ENCODE data around the gene LRP1.

Gene LRP1

DNA sequence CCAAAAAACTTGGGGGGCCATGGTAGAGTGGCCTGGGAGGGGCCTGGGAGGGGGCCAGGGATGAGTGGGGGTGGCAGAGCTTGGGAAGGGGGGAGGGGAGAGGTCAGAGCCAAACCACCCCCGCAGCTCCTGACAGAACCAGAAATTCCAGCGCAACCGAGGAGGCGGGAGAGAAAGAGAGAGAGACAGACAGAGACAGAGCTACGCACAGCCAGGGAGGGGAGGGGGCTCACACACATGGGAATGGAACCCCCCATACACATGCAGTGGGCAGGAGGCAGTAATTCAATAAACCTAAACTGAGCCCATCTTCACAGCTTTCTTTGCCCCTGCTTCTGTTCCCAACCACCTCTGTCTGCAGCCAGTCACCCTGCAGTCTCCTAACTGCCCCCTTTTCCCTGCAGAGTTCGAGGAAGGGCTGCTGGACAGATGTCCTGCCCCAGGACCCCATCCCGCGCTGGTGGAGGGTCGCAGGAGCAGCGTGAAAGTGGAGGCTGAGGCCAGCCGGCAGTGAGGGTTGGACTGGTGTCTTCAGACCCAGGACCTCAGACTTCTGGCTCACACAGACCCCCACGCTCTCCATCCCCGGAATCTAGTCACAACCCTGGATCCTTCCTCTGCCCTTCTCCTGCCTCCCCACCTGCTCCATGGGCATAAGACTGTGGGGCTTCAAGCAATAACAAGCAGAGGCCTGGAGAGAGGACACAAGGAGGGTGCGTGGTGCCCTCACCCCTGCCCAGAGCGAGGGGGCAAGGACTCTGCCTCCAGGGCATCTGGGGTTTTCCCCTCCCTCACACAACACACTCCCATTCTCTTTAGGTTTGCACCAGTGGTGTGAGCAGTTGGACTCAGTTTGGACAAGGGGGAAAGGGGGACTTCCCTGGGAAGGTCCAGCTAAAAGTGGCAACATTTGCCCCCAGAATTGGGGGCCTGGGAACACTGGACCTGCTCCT is 33.8 kb upstream of the LRP1 start:
- no peak for FAIRE-seq

DNA sequence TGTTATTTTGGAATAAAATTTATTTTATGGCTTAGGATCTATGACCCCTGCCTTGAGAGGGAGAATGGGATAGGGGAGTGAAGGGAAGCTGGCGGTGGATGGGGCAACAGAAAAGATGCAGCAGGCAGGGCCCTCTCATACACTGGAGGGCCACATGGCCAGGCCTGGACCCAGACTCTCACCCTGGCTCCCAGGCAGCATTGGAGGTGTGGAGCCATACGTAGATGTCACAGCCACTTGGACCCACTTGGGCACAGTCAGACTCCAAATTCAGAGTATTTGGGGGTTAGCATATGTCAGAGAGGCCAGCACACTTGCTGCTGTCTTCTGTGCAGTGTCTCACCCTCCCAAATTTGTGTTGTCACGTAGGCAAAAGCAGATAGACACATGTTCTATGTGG is 32.8 kb upstream of the LRP1 start:
- no peak for FAIRE-seq

DNA sequence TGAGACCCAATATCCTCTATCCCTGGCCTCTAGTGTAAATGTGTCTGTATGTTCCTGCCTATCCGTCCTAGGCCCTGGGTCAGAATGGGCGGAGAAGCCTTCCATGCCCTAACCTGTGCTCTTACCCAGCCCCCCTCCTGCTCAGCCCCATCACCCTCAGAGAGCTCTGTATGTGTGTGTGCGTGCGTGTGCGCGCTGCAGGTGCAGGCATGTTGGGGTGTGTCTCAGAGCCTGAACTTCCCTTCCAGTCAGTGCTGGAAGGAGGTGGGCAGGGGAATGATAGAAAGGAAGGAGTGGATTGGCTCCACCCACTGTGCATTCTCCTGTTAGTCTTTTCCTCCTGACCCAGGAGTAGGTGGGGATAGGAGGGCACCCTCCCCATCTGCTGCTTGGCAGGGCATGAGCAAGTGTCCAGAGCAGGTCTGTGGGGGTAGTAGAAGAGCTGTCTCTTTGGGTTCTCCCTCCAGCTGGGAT is 32.1 kb upstream of the LRP1 start:
- FAIRE-seq: no peak

DNA sequence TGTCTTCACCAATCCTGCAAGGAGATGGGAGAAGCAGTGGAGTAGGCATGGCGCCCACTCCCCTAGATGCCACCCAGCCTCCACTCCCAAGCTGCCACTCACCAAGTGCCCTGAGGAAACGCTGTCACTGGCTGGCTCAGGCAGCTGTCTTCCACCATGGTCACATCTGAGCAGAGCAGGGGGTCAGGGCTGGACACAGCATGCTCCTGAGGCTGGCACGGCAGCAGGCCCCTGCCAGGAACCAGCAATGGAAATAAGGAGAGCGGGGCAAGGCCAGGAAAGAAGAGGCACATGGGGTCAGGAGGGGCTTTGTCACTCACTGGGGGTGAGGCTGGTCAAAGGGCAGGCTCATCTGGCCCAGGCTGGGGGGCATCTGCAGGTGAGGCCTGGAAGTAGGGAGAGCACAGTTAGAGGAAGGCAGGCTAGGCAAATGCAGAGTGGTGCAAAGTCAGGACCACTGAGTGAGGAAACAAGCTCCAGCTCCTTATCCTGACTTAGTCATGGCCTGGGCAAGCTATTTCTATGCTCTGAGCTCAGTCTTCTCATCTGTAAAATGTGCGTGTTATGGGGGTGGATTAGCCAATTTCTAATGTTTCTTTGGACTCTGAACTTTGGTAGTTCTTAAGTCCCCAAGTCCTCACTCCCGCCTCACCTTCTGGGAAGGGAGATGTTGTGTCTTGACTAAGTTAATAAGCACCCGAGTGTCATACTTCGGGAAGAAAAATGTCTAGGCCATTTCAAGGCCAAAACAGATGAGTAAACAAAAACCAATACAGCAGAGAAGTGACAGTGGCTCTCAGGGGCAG is 31.3 kb upstream of the LRP1 start:
- FAIRE-seq: no peak

DNA sequence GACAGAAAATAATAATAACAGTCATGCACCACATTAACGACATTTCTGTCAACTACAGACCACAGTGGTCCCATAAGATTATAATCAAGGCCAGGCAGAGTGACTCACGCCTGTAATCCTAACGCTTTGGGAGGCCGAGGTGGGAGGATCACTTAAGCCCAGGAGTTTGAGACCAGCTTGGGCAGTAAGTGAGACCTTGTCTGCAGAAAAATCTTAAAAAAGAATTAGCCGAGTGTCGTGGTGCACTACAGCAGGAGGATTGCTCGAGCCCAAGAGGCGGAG is 30.8 kb upstream of the LRP1 start:
- FAIRE-seq: no peak

DNA sequence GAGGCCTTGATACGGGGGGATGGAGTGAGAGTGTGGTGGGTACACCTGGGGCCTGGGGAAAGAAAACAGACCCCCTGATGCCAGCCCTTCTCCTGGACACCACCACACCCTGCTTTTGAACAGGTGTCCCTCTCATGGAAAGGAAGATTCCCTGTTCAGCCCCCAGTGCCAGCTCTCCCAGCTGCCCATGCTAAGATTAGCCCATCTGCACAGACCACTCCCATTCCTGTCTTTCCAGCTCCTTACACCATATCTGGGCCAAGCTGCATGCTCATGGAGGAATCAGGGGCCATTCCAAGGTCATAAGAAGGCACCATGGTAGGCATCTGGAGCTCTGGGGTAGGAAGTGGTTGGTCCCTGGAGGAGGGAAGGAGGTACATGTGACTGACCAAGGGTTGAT is 29.7 kb upstream of the LRP1 start:
- FAIRE-seq: no peak

DNA sequence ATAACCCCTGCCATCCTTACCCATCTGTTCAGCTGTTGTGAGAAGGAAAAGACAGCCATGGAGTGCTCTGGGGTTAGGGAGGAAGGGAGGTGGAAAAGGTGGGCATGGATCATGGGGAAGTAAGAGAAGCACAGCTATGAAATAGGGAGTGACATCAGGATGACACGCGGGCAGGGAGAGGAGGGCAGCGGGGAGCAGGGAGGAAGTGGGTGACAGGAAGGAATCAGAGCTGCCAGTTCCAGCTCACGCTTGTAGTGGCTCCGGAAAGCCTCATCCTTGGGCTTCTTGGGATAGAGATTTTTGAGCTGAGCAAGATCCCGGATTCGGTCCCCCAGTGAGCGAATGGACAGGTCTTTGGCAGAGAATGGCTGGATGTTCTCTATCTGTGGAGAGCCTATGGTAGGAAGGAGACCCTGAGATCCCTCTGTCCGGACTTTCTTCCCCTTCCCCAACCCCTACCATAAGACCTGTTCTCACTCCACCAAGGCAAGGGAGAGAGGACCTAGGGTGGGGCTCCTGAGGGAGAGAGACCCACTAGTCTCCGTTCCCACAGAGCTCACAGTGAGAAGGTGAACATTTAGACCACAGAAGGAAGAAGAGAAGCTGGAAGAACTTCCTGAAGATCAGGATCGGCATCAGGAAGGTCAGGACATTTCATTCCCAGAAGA is 29.1 kb upstream of the LRP1 start:
- no peak for FAIRE-seq

DNA sequence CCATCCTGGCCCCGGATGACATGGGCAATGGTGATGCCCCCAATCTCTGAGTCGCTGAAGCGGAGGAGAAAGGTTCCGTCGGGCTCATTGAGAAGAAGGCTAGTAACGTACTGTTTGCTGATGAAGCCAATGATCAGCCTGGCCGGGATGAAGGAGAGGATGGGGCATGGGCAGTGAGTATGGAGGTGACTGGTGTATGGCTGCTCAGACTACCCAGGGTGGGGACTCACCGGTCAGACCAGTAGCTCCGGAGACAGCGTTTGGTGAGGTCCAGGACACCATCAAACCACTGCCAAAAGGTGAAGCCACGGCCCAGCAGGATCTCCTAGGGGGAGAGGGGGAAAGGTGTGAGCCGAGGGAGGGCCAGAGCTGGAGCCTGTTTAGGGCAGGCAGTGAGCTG is 28.5 kb upstream of the LRP1 start:
- no peak for FAIRE-seq

DNA sequence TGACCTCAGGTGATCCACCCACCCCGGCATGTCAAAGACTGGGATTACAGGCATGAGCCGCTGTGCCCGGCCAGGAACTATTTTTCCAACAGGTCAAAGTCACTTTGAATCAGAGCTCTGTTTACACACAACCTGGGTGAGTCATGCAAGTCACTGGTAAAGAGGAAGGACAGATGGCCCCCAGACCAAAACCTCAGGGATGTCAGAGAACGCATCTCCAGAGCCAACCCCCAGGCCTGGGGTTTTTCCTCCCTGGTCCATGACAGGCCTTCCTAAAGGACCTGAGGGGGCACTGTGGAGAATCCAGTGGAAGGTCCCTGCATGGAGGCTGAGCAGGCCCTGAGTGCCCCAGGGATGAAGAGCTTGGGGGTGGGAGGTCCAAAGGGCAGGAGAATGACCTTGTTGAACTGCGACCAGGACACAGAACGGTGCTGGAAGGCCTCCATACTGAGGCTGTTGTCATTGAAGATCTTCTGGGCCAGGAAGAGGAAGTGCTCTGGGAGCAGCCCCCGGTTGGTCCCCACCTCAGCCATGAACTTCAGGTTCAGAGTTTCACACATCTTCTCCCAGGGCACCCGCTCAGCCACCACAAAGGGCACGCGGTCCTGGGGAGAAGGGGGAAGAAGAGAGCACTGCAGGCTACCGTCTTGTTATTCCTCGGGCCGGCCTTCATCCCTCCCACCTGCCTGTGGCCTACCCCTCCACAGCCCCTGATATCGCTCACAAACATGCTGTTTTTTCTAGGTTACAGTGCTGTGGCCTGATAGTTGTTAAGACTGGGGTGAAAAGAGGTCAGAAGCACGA is 26.2 kb upstream of the LRP1 start:
- FAIRE-seq: no peak

DNA sequence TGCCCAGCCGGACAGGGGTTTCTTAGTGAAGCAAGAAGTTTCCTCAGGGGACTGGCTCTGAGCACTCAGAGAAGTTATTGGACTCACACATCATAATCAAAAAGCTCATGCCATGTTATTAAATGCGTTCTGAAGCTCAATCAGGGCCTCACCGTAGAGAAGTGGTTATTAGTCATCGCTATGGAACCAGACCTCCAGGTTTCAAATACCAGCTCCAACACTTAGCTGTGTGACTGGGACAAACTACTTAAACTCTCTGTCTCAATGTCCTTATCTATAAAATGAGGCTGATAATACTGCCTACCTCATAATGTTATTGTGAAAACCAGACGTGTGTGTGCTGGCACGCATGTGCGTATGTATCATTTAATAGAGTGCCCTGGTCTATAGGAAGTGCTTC is 24.4 kb upstream of the LRP1 start:
- no peak for FAIRE-seq

DNA sequence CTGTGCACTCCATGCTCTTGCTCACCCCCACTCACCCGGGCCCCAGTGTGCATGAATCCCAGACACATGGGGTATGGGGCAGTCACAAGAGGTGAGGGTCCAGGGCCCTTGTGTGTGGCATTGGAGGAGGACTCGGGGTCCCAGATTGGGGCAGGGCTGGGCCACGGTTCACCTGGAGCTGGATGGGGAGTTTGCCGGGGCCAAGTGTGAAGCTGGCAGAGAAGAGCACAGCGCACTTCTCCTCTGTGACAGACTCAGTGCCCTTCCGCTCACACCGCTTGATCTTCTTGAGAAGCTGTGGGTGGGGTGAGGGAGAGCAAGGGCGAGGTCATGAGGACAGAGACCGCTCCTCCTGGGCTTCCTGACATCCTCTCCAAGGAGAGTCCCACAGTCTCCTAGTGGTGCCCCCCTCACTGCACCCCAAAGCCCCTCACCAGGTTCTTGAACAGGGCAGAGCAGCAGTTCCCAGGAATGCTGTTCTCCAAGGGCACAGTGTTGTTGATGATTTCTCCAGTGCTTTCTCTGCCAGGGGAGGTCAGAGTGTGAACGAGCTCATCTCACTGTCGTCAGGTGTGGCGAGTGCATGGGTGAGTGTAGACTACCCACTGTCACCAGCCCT is 23.9 kb upstream of the LRP1 start:
- no peak for FAIRE-seq

DNA sequence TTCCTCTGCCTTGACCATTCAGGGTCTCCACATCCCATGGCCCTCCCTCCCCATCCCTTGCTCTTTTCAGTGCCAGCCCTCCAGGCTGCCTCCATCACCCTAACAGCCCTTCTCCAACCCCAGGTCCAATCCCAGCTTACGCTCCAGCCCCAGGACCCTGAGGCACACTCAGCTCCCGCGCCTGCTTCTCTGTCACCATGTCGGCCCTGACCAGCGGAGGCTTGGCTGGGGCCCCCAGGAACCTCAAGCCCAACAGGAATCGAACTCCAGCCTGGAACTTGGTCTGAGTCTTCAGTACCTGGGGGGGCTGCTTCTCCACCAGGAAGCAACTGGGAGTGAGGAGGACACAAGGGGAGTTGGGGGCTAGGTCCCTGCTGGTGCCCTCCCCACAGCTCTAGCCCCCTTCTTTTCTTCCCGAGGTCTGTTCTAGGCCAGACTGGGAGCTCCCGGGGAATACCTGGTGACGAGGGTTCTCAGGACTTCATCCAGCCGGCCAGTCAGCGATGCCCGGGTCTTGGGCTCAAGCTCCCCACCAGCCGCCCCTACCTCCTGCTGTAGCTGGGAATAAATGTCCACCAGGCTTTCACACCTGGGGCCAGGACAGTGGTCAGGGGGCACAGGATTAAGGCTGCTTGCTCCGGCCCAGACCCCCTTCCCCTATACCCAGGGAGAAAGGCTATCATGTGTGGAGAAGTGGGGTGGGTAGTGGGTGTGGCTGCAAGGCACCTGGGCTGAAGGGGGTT is 23.1 kb upstream of the LRP1 start:
- no peak for FAIRE-seq

DNA sequence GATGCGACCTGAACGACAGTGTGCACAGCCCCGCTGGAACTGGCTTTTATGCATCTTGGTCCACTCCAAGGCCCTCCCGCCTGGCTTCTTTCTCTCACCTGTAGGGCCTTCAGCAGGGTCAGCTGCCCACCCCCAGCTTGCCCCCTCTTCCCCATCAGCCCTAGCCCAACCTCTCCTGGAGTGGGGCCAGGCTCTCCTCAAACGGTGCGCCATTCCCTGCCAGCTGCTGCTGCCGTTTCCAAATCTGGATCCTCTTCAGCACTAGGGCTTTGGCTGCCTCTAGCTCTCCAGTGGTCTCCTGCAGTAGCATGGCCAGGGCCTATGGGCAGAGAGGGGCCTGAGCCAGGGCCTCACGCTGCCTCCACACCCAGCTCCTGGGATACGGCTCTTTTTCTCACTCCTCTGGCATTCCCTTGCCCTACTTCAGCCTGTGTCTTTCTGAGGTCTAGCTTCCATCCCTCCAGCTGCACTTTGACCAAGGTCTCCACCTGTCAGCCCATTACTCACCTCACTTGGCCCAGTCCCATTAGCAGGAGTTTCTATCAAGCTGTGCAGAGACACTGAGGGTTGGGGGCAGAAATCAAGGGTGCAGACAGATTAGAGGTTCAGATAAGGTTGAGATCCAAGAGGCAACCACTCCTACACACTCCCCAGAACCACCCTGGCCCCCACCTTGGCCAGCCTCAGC is 22.1 kb upstream of the LRP1 start:
- FAIRE-seq: no peak

DNA sequence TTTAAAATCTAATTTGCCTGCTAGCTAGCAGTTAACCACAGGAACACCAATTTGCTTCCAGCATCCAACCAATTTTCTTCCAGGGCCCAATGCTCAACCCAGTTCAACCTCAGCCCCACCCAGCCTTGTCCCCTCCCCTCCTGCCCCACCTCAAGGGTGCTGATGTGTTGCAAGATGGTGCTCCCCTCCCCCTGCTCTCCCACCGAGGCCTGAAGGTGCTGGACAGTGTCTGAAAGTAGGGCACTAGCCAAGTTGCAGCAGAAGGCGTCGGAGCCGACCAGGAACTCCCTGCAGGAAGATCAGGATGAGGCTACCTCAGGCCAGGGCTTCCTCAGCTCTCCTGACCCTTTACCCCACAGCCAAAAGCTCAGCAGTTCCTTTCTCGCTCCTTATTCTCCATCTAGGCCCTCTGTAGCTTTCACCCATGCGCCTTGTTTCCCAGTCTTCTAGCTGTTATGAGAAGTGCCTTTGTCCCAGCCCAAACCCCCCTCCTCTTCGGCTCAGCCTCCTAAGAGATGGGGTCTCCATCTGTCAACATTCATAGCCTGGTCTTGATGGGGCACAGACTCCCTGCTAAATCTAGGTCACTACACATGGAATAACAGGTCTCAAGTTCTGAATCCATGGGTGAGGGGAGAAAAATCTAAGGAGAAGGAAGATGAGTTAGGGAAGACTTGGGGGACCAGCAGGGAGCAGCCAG is 20.7 kb upstream of the LRP1 start:
- no peak for FAIRE-seq

DNA sequence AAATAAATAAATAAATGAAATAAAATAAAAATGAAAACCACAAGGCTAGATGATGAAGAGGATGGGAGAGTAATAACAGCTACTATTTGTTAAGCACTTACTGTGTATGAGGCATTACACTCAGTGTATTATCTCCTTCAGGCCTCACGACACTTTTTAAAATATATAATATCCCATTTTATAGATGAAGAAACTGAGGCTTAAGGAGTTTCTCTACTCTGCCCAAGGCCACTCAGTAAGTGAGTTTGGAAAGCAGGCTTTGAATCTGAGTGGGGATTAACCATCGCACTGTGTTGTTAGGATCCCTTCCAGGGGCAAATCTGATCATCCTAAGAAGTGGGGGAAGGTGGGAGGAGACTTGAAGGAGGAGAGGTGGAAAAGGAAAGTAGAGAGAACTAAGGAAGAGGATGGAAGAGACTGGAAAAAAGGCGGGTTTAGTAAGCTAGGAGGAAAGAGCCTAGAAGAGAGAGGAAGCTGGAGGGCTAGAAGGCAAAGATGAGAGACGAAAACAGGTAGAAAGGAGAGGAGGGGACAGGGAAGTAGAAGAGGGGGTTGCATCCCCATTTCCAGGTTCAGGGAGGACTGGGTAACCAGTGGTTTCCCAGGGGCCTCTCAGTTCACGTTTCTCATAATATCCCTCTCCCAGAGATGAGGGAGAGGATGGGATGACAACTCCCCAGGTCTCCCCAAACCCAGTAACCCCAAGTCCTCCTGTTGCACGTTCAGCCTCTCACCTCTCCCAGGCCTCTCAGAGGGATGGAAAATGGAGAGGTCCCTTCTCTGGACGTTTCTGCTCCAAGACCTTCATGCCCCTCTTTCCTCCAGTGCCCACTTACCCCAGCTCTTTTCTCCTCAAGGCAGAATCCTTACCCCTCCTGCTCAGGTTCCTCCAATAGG is 18.8 kb upstream of the LRP1 start:
- no peak for FAIRE-seq

DNA sequence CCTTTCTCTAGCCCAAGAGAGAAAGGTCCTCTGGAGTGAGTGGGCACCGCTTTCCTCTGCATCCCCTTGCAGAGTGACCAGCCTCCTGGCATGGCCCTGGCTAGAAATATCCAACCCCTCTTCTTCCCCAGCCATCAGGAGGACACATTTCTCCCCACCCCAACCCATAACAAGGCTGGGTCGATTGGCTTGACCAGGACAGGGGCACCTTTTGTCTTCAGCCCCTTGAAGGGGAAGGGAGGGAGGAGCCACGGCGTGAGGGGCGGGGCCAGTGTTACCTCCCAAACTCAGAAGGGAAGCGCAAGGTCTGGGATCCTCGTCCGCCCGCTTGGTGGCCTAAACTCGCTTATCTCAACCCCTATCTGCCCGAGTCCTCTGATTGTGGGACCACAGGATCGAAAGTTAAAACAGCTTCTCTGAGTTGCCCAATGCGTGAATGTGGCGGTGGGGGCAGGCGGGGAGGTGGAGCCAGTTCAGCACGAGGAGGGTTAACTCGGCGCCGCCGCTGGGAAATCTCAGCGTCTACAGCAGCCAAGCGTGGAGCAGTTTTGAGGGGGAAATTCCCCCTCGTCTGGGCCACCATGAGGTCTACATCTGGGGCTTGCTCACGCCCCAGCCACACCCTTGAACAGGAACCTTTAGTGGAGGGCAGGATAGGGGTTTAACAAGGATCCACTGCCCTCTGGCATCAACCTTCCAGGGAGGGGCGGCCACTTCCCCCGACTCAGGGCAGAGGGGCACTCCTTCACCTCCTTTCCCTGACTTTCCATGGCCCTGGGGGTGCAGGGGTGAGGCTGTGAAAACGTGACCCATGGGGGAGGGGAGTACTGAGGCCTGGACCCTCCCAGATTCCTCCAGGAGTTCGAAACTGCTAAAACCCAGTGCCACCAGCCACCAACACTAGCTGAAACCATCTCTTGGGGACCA is 17.9 kb upstream of the LRP1 start:
- no peak for FAIRE-seq

DNA sequence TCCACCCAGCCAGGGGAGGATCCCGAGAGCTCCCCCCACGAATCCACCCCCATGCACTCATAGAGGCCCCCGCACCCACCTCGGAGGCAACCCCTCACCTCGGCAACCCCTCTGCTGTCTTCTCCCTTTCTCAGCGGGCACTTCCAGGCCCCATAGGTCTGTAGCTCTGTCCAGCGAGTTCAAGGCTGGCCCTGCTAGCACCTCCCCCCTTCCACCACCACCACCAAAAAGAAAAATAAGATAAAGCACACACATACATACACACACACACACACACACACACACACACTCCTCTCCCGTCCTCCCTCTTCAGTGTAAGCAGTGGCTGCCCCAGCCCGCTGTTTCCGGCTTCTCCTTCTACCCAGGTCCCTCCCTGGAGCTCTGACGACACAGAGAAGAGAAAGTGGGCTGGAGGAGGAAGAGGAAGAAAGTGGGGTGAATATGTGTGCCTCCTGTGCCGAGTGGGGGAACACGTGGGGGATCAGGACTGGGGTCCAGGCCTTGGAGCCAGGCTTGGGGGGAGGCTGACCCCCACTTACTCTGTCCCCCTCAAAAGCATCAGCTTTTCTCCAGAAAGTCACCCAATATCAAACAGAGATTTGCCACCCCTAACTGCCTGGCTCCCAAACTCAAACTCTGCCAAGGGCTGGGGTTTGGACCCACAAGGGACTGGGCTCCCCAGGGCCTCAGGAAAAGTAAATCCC is 17.1 kb upstream of the LRP1 start, which contains the start of gene STAT6:
TSS of gene STAT6 (minus strand) at position 332 of the 704 bp plus-strand sequence. CDS start 3,084 bp downstream, outside the sequence.
- FAIRE-seq: no peak

All from colon (tissue), 2 donors.